MCF 10A (cell line): ENCODE data around the gene GON4L. TPM values are rescaled to one million over a fixed set of nuclear protein-coding genes. Genes with fewer than 3 reads are reported as not detected.

Experiments used
- BruUV-seq: library from RNA; stranded (reverse); fragments of 400-500 nt; replicated peaks from 2 replicates; lab custom pipeline; 2021; lab: Mats Ljungman, UMichigan
- CTCF ChIA-PET: fragments of 300-600 bp; sonication (Branson Sonifier 250); formaldehyde crosslinking; extraction: SDS; loops from one replicate; lab custom pipeline; 2021; ENCODE audit warnings: antibody characterized with exemption, inconsistent platforms; lab: Yijun Ruan, JAX
- POLR2A ChIA-PET: fragments of 300-600, 350-650 bp; sonication (Branson Sonifier 250); formaldehyde crosslinking; extraction: SDS; loops from one replicate; lab custom pipeline; 2020; ENCODE audit warnings: antibody characterized with exemption, inconsistent platforms; lab: Yijun Ruan, JAX
- DNase-seq: peaks from one replicate; pipeline ENCODE4 v3.0.0-alpha.2; 2018; ENCODE audit not compliant: unreplicated experiment
- H3K27ac Mint-ChIP-seq: one replicate; pipeline ENCODE4 v1.8.0; 2022; ENCODE audit warnings: mild to moderate bottlenecking, low read depth, mixed read lengths; ENCODE audit not compliant: unreplicated experiment
- H3K27me3 Mint-ChIP-seq: one replicate; pipeline ENCODE4 v1.8.0; 2022; ENCODE audit warnings: mixed read lengths; ENCODE audit not compliant: insufficient read depth, unreplicated experiment
- H3K36me3 Mint-ChIP-seq: one replicate; pipeline ENCODE4 v1.8.0; 2022; ENCODE audit warnings: mild to moderate bottlenecking, moderate library complexity, mixed read lengths; ENCODE audit not compliant: insufficient read depth, unreplicated experiment
- H3K4me1 Mint-ChIP-seq: one replicate; pipeline ENCODE4 v1.8.0; 2022; ENCODE audit warnings: mixed read lengths; ENCODE audit not compliant: insufficient read depth, unreplicated experiment
- H3K4me3 Mint-ChIP-seq: one replicate; pipeline ENCODE4 v1.8.0; 2022; ENCODE audit warnings: mild to moderate bottlenecking, moderate library complexity, mixed read lengths; ENCODE audit not compliant: unreplicated experiment
- H3K9me3 Mint-ChIP-seq: one replicate; pipeline ENCODE4 v1.8.0; 2022; ENCODE audit warnings: mixed read lengths; ENCODE audit not compliant: unreplicated experiment
- intact Hi-C: fragments of 100-400 bp; cut with micrococcal nuclease; formaldehyde crosslinking; loops from 2 replicates; pipeline ENCODE4 v1.14.1; 2022
- total RNA-seq: library from RNA; stranded (reverse); gene quantifications from 2 replicates; pipeline ENCODE4 v1.2.3, GENCODE V29; 2022
- TF ChIP-seq, protein P1 (sequence below): fragments of 200-600 bp; IDR thresholded peaks from one replicate; pipeline ENCODE4 v1.8.0; 2022; ENCODE audit warnings: antibody characterized with exemption, mild to moderate bottlenecking; ENCODE audit not compliant: unreplicated experiment

The GON4L gene
- total RNA-seq, 1 experiment from 2014 or later = 60.1 TPM

DNA sequence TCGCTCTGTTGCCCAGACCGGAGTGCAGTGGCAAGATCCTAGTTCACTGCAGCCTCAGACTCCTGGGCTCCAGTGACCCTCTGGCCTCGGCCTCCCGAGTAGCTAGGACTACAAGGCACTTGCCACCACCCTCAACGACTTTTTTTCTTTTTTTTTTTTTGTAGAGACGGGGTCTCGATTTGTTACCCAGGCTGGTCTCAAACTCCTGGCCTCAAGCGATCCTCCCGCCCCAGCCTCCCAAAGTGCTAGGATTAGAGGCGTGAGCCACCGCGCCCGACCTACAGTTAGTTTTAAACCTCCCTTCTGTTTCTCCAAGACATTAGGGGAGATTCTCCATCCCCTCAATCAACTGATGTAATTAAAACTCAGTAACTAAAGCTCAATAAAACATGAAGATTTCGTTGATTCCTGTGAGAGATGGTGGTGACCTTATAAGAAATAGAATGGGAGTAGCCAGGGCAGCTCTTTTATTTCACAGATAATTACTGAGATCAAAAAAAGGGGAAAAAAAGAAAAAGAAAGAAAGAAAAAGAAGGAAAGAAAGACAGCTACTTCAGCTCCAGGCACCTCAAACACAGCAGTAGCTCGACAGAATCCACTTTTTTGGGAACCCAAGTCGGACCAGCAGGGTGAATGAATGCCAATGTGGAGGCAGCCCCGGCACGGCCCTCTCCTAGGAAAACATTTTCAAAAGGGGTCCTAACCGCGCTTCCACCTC lies 598 bp downstream of the GON4L start:
- peak overlapping the region; percentile 99 for H3K4me3 Mint-ChIP-seq

DNA sequence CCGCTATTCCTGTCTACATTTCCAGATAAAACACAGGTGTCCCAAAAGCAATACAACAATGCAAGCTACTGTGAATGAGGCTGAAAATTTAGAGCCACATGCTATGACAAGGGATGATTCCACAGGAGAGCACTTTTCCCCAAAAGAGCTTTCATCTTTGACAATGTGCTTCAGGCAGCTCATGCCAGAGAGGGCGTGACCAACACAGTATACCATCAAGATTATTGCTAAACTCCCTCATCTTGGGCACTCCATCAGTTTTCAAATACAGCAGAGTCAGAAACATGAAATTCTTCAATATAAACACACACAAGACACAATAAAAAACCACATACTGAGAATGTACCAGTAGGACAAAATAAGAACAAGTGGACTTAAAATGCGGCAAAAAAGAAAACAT lies 6.7 kb downstream of the GON4L start:
- POLR2A ChIA-PET = interaction anchor here (0.7 to 1.4 kb wide), 3 partner anchors 9 to 87 kb away, joined by 3 to 5 read pairs (median 4); partner anchors contain the start of gene SYT11
- CTCF ChIA-PET = interaction anchor here (0.5 kb wide), 2 partner anchors 13 to 136 kb away, joined by 3 read pairs; no protein-coding TSS in a partner anchor
- TF ChIP-seq, protein P1, sequence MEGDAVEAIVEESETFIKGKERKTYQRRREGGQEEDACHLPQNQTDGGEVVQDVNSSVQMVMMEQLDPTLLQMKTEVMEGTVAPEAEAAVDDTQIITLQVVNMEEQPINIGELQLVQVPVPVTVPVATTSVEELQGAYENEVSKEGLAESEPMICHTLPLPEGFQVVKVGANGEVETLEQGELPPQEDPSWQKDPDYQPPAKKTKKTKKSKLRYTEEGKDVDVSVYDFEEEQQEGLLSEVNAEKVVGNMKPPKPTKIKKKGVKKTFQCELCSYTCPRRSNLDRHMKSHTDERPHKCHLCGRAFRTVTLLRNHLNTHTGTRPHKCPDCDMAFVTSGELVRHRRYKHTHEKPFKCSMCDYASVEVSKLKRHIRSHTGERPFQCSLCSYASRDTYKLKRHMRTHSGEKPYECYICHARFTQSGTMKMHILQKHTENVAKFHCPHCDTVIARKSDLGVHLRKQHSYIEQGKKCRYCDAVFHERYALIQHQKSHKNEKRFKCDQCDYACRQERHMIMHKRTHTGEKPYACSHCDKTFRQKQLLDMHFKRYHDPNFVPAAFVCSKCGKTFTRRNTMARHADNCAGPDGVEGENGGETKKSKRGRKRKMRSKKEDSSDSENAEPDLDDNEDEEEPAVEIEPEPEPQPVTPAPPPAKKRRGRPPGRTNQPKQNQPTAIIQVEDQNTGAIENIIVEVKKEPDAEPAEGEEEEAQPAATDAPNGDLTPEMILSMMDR = no peak
- Mint-ChIP-seq H3K36me3 (peaks cover 91% of the 10 kb centered on the region), H3K9me3 (no peaks in the 10 kb centered on the region), H3K27ac (no peak overlapping the region), H3K4me1 (peaks cover 22% of the 10 kb centered on the region), H3K27me3 (no peaks in the 10 kb centered on the region), H3K4me3 (no peak overlapping the region)
- no TSS peak for BruUV-seq
- DNase-seq = no peak
- intact Hi-C loops = no loop called here

More for the DNA sequence above, 598 bp downstream of the GON4L start:
- DNase-seq = no peak
- Mint-ChIP-seq H3K36me3 (peaks cover 42% of the 10 kb centered on the region), H3K4me1 (peaks cover 23% of the 10 kb centered on the region), H3K9me3 (no peaks in the 10 kb centered on the region), H3K27me3 (peaks cover 4% of the 10 kb centered on the region), H3K27ac (peak overlapping the region; percentile 98)
- TSS peak; percentile 71 for BruUV-seq
- ChIA-PET POLR2A (interaction anchor here (0.6 to 4.5 kb wide), 17 partner anchors 8 to 616 kb away, joined by 3 to 41 read pairs (median 4); partner anchors contain the start of gene KHDC4), CTCF (interaction anchor here (0.6 to 1.7 kb wide), 4 partner anchors 10 to 196 kb away, joined by 3 to 4 read pairs (median 3); no protein-coding TSS in a partner anchor)
- intact Hi-C loops = loop anchor here (5.0 kb wide), 1 partner anchor 56 kb away; the partner anchor contains the start of gene RIT1
- TF ChIP-seq, protein P1 = no peak

DNA sequence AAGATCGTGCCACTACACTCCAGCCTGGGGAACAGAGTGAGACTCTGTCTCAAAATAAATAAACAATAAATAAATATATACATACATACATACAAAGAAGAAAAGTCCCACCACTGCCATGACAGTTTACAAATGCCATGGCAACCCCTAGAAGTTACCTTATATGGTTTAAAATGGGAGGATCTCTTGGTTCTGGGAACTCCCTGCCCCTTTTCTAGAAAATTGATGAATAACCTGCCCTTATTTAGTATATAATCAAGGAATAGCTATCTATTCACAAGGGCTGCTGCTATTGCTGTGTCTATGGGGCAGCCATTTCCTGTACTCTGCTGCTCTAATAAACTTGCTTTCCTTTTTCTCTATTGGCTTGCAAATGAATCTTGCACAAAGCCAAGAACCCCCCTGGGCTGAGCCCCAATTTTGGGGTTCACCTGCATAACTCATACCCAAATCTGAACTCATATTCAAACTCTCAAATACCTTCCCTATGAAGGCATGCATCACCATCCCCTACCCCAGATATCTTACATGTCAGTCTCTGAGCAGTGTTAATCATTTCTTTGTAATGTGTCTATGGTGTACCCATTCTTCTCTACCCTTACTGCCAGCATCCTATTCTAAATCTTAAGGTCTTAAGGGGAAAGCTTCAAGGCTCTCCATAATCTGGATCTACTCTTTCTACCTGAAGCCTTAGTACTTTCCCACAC lies 9.0 kb downstream of the GON4L start:
- Mint-ChIP-seq H3K36me3 (peaks cover 88% of the 10 kb centered on the region), H3K9me3 (no peaks in the 10 kb centered on the region), H3K4me1 (peaks cover 28% of the 10 kb centered on the region), H3K27ac (no peak overlapping the region), H3K27me3 (no peaks in the 10 kb centered on the region), H3K4me3 (no peak overlapping the region)
- no TSS peak for BruUV-seq
- TF ChIP-seq, protein P1 = no peak
- ChIA-PET POLR2A (interaction anchor here (0.7 to 1.0 kb wide), 3 partner anchors 9 to 86 kb away, joined by 3 read pairs; partner anchors contain the start of gene GON4L), CTCF (interaction anchor here (0.6 kb wide), 1 partner anchor 198 kb away, joined by 4 read pairs; no protein-coding TSS in a partner anchor)
- intact Hi-C loops = no loop called here
- DNase-seq = no peak
